ENCODE measurements around the gene MARS1.

MARS1 gene

GRCh38 chr12:57534250-57534649, 46.4 kb downstream of the MARS1 start:
- DNase-seq = no peak

DNA sequence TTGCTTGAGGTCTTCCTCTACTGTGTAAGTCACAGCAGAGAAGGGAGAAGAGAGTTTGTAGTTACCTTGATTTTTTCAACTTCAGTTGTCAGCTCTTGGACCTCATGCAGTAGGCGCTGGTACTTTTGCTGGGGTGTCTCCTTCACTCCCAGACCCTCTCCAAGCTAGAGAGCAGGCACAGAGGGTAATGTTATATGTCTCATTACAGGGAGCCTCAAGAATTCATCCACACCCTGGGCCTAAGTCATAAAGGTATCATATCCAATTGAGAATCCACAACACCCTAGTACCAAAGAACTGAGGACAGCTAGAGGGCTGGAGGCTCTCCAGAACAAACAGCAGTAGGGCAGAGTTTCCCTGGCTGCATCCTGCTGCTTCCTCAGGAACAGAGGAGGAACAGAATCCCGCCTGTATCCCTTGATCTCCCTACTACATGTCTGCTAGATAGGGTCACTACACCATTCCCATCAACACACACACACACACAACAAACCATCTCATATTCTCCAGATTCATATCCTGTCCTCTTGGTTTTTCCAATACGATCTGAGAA, 47.2 kb downstream of the MARS1 start:
- no peak for DNase-seq

DNA sequence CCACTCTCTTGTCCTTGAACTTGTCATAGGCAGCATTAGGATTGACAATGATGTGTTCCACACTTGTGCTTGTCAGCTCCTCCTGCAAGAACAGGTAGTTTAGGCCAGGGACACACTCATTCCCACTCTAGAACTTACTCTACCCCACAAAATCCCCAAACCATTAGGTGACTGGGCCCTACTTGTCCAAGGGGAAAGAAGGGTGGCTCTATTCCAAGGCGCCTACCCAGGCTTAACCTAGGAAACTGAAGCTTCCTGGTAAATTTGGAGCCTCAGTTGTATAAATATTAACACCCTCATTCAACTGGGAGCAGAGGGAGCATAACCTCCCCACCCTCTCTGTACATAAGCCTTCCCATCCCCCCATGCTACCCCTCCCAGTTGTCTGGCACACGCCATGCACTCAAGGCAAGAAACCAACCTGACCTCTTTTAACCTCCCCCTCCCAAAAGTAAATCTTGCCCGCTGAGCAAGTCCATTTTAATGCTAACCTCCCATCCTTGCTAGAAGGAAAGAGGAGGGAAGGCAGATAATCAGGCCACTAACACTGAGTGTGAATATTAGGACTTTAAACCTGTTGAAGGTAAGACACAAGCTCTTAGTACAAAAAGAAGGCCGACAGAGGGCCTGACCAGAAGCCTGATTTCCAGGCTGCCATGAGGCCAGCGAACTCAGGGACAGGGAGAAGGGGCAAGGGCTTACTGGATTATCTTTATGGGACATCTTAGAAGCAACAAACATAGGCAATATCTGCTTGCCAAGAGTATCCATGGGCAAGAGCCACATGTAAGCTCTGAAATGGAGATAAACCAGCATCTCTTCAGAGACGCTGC, 48.1 kb downstream of the MARS1 start:
- DNase-seq = no peak

GRCh38 chr12:57536597-57536942, 48.7 kb downstream of the MARS1 start:
- DNase-seq = no peak

DNA sequence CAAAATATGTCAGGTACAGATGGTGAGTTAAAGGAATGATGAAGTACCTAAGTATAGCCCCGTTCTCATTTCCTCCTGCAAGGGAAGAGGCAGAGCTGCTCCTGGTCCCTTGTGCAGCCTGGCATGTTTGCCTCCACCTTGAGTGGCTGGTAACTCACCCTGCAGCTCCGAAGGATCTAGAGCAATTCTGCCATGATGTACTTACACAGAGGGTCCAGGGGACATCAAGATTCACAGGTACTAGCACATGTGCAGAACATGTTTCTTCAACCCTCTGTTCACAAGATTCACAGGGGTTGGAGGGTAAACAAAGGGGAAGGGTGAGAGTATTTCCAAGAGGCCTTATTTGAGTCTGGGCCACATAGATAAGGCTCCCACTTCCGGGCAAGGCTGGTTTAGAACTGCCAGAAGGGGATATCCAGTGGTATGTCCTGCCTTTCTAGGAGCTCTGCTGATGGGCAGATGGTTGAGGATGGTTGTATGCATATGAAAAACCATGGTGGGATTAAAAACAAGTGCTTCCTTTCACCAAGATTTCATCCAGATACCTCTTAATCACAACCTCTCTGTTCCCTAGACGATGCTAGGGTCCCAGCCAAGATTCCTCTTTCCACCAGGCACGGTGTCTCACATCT, 51.4 kb downstream of the MARS1 start:
- DNase-seq = no peak

- no peak for DNase-seq
Observed at GRCh38 chr12:57541001-57541400, 53.1 kb downstream of the MARS1 start.

- no peak for DNase-seq
Observed at GRCh38 chr12:57541717-57542116, 53.8 kb downstream of the MARS1 start.

DNA sequence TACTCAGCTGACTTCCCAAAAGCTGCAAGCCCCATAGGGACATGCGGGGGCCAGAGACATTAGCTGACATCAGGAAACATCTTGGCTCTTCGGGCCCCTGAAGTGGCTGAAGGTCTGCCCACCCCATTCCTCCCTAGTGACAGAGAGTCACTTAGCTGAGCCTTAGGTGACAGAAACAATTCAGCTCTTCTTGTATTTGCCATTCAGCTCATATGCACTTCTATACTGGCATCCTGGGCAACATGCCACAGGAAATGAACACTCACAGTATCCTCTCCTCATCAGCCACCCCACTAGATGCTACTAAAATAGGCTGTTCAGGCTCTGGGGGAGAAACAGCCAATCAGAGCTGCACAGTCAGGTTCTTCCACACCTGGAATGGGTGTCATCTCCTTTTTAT, 55.7 kb downstream of the MARS1 start:
- DNase-seq = peak; percentile 39

GRCh38 chr12:57545809-57546437, 58.1 kb downstream of the MARS1 start:
- DNase-seq = no peak

GRCh38 chr12:57546438-57547287, 58.8 kb downstream of the MARS1 start, which contains the start of gene DCTN2:
DCTN2 (minus strand) TSS chr12:57547192; CDS start chr12:57547063, 129 bp downstream.
- DNase-seq = peak; percentile 92

- DNase-seq = no peak
Observed at GRCh38 chr12:57547288-57548012, 59.6 kb downstream of the MARS1 start.

GRCh38 chr12:57548013-57548315, 60.1 kb downstream of the MARS1 start:
- no peak for DNase-seq

DNA sequence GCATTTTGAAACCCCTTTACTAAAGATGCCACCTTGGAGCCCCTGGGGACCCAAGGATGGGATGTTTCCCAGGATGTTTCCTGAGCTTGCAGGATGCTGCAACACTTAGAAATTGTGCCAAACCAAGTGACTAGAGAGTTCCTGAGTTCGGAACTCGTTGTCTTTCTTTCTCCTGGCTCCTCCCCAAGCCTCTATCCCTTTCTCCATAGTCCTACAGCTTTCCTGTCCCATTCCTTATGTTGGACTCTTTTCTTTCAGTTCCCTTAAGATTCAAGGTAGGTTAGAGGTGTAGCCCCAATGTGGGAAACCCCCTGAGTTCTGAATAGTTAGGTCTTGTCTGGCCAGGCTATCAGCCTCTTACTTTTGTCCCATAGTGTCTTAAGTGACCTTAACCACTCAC, 60.6 kb downstream of the MARS1 start:
- DNase-seq = no peak

- no peak for DNase-seq
Observed at GRCh38 chr12:57549203-57549908, 61.5 kb downstream of the MARS1 start.

- DNase-seq = peak; percentile 15
Observed at GRCh38 chr12:57549909-57550640, 62.2 kb downstream of the MARS1 start, which contains the start of gene KIF5A. KIF5A (plus strand) TSS chr12:57550044; CDS start chr12:57550272, 228 bp downstream.

- no peak for DNase-seq
Observed at GRCh38 chr12:57550641-57551549, 63.0 kb downstream of the MARS1 start.

GRCh38 chr12:57551637-57552305, 63.9 kb downstream of the MARS1 start:
- no peak for DNase-seq

DNA sequence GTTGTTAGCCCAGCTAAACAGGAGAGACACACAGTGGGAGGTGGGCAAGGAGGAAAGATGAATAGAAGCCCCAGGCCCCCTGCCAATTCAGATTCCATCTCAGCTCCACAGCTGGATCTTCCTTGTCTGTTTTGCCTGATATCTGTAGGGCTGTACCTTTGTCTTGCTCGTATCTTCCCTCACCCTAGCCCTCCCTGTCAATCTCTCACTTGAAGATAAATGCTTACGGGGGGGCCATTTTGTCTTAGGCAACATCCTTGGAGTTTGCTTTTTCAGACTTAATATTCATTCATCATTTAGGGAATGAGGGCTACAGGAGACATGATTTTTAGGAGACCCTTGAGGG, 64.4 kb downstream of the MARS1 start:
- no peak for DNase-seq

GRCh38 chr12:57552835-57553313, 65.0 kb downstream of the MARS1 start:
- DNase-seq = no peak
